Measurements from ENCODE around the gene PEX19. TPM values are rescaled to one million over a fixed set of nuclear protein-coding genes. Genes with fewer than 3 reads are reported as not detected.

The PEX19 gene
- total and polyA plus RNA-seq, 10 of the 15 experiments (the other 5 are each of a cell fraction or from before 2014, with no cell fraction given) = 27.1 to 58.1 (median 39.6) TPM

DNA sequence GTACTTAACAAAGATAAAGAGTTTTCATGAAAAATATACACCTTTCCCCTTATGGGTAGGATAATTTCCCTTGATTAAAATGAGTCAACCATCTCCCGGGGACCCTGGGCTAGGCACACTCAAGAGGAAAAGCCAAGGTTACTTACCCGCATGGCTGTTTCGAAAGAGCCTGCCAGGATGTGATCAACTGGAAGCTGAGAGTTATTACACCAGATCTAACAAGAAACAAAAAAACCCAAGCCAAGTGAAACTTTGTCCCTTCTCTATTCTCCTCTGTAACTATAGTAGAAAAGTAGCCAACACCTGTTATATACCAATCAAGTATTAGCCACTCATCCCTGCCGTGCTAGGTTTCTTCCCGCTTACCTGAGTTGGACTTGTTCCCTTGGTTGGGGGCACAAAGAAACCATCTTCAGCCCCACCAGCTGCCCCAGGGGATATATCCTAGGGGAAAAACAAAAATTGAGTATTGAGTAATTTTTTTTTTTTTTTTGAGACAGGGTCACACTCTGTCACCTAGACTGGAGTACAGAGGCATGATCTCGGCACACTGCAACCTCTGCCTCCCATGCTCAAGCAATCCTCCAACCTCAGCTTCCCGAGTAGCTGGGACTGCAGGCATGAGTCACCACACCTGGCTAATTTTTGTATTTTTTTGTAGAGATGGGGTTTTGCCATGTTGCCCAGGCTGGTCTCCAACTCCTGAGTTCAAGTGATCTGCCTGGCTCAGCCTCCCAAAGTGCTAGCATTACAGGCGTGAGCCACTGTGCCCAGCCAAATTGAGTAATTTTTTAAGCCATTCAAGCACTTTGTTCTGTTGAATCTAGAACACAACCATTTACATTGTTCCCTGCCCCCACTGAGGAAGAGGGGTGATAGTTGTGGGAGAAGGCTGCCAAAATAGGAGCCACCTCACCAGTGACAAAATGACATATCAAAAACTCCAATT, 8.4 kb upstream of the PEX19 start (continued):
- TF ChIP-seq CEBPZ (IDR thresholded peaks at IDR 0.05; ENCODE audit: low read depth, low read length) = no peak
- TF ChIP-seq, protein P1, sequence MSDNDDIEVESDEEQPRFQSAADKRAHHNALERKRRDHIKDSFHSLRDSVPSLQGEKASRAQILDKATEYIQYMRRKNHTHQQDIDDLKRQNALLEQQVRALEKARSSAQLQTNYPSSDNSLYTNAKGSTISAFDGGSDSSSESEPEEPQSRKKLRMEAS (IDR thresholded peaks at IDR 0.05; ENCODE audit: low read depth, low read length) = no peak
- no peak for TF ChIP-seq ETV6 (conservative IDR thresholded peaks at IDR 0.05 in 1 of 2, IDR thresholded peaks at IDR 0.05 in 1 of 2; ENCODE audit: borderline replicate concordance in 1 of 2, low read depth in 1 of 2)
- TF ChIP-seq ZNF384 (IDR thresholded peaks at IDR 0.05; ENCODE audit: borderline replicate concordance, low read depth, low read length) = no peak
- no peak for TF ChIP-seq HDAC2 (IDR thresholded peaks at IDR 0.05)
